ENCODE data around the gene PTPRQ.

The PTPRQ gene

DNA sequence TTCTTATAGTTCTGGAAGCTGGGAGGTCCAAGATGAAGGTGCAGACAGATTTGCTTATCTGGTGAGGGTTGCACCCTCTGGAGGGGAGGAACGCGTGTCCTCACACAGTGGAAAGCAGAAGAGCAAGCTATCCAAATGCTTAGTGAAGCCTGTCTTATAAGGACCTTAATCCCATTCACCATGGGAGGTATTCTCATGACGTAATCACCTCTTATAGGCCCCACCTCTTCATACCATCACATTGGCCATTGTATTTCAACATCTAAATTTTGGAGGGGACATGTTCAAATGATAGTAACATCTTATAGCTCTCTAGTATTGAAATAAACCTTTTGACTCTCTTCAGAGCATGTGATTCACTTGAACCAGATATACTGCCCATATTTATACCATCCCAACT, 158.4 kb downstream of the PTPRQ start:
- H3K36me3 ChIP-seq (ENCODE audit: insufficient read depth, low read length), result no peaks in the 10 kb centered on the region
- no peak overlapping the region for H2AFZ ChIP-seq (ENCODE audit: low read depth, low read length)
- H3K27ac ChIP-seq (ENCODE audit: low read length), result no peak overlapping the region
- H3K4me2 ChIP-seq (ENCODE audit: insufficient read depth, low read length), result no peak overlapping the region
- ATAC-seq (ENCODE audit: insufficient read depth, low read depth) (no peak), DNase-seq (no peak)
- no peaks in the 10 kb centered on the region for H3K9me3 ChIP-seq (ENCODE audit: insufficient read depth, low read length, severe bottlenecking)
- no peak overlapping the region for H3K4me3 ChIP-seq (ENCODE audit: low read depth in 1 of 2, low read length in 2 of 2)
- no peak overlapping the region for H3K9ac ChIP-seq (ENCODE audit: low read depth, low read length)
- no peaks in the 10 kb centered on the region for H4K20me1 ChIP-seq (ENCODE audit: insufficient read depth, low read length)
- H3K27me3 ChIP-seq (ENCODE audit: insufficient read depth, low read length, poor library complexity), result no peaks in the 10 kb centered on the region
- H3K4me1 ChIP-seq (ENCODE audit: insufficient read depth, low read length), result no peaks in the 10 kb centered on the region
- TF ChIP-seq EZH2 (IDR thresholded peaks at IDR 0.05; ENCODE audit: borderline replicate concordance, low read depth, low read length, severe bottlenecking), result no peak
- TF ChIP-seq CTCF (IDR thresholded peaks at IDR 0.05; ENCODE audit: borderline replicate concordance, extremely low read depth, low read length, poor library complexity, severe bottlenecking), result no peak
- no peaks in the 10 kb centered on the region for H3K79me2 ChIP-seq (ENCODE audit: insufficient read depth, low read length)

DNA sequence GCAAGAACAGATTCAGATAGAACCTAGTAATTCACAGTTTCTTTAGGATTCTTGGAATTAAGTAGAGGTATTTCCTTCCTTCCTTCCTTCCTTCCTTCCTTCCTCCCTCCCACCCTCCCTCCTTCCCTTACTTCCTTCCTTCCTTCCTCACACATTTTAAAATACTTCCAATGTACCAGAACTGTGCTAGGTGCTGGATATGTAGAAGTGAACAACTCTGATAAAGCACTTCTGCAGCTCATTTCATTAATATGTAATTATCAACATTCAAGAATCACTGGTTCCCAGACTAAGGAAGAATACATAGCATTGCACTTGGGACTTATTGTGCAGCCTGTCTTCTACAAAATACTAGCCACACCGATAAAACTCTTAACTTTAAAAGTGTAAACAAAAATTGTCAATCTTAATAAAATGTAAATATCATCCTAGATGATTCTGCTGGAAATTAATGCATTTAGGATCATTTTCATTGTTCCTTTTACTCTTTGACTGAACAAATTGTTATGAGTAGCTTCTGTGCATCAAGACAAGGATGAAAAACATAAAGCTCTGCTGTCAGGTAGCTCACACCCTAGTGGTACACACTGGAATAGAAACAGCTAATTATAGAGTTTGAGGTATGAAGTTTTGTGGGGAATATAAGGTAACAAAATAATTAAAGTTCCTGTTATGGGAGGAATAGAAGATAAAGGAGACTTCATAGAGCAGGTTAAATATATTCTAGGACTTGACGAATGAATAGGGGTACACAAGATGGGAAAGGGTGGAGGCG, 163.5 kb downstream of the PTPRQ start:
- Histone ChIP-seq H3K79me2 (ENCODE audit: insufficient read depth, low read length) (no peaks in the 10 kb centered on the region), H3K36me3 (ENCODE audit: insufficient read depth, low read length) (no peaks in the 10 kb centered on the region), H3K4me3 (ENCODE audit: low read depth in 1 of 2, low read length in 2 of 2) (no peak overlapping the region), H4K20me1 (ENCODE audit: insufficient read depth, low read length) (no peaks in the 10 kb centered on the region), H3K4me2 (ENCODE audit: insufficient read depth, low read length) (no peak overlapping the region), H3K27me3 (ENCODE audit: insufficient read depth, low read length, poor library complexity) (no peaks in the 10 kb centered on the region), H3K27ac (ENCODE audit: low read length) (no peak overlapping the region), H2AFZ (ENCODE audit: low read depth, low read length) (no peak overlapping the region), H3K9ac (ENCODE audit: low read depth, low read length) (no peak overlapping the region), H3K9me3 (ENCODE audit: insufficient read depth, low read length, severe bottlenecking) (no peaks in the 10 kb centered on the region), H3K4me1 (ENCODE audit: insufficient read depth, low read length) (no peaks in the 10 kb centered on the region)
- ATAC-seq (ENCODE audit: insufficient read depth, low read depth) (no peak), DNase-seq (no peak)
- TF ChIP-seq CTCF (IDR thresholded peaks at IDR 0.05; ENCODE audit: borderline replicate concordance, extremely low read depth, low read length, poor library complexity, severe bottlenecking) (no peak), EZH2 (IDR thresholded peaks at IDR 0.05; ENCODE audit: borderline replicate concordance, low read depth, low read length, severe bottlenecking) (no peak)

GRCh38 chr12:80617733-80618132, 173.7 kb downstream of the PTPRQ start:
- Histone ChIP-seq H3K36me3 (ENCODE audit: insufficient read depth, low read length) (no peaks in the 10 kb centered on the region), H3K79me2 (ENCODE audit: insufficient read depth, low read length) (no peaks in the 10 kb centered on the region), H3K4me3 (ENCODE audit: low read depth in 1 of 2, low read length in 2 of 2) (no peak overlapping the region), H2AFZ (ENCODE audit: low read depth, low read length) (no peak overlapping the region), H3K4me1 (ENCODE audit: insufficient read depth, low read length) (no peaks in the 10 kb centered on the region), H3K27me3 (ENCODE audit: insufficient read depth, low read length, poor library complexity) (no peaks in the 10 kb centered on the region), H3K4me2 (ENCODE audit: insufficient read depth, low read length) (no peak overlapping the region), H3K9me3 (ENCODE audit: insufficient read depth, low read length, severe bottlenecking) (no peaks in the 10 kb centered on the region), H4K20me1 (ENCODE audit: insufficient read depth, low read length) (no peaks in the 10 kb centered on the region), H3K27ac (ENCODE audit: low read length) (no peak overlapping the region), H3K9ac (ENCODE audit: low read depth, low read length) (no peak overlapping the region)
- DNase-seq, result no peak
- no peak for ATAC-seq (ENCODE audit: insufficient read depth, low read depth)
- TF ChIP-seq CTCF (IDR thresholded peaks at IDR 0.05; ENCODE audit: borderline replicate concordance, extremely low read depth, low read length, poor library complexity, severe bottlenecking) (no peak), EZH2 (IDR thresholded peaks at IDR 0.05; ENCODE audit: borderline replicate concordance, low read depth, low read length, severe bottlenecking) (no peak)

Measured in DND-41 (cell line).